Stomach (tissue), 4 donors: ENCODE results near the gene CLMP.

Experiments used
- EP300 ChIP-seq: sonication (generic); formaldehyde crosslinking; IDR thresholded peaks from one replicate; pipeline ENCODE4 v1.6.1; 2017; ENCODE audit warnings: antibody characterized with exemption
- POLR2A ChIP-seq, 4 donors: fragments of 450-650 bp; IDR thresholded peaks; one replicate each; pipeline ENCODE4 v1.6.1; 2016; ENCODE audit warnings: antibody characterized with exemption in 4 of 4, control low read depth in 2 of 4, mild to moderate bottlenecking in 1 of 4, moderate library complexity in 1 of 4
- POLR2AphosphoS5 ChIP-seq, 3 donors: sonication (generic); formaldehyde crosslinking; IDR thresholded peaks; one replicate each; pipeline ENCODE4 v1.6.1; 2016; ENCODE audit warnings: antibody characterized with exemption in 3 of 3
- TF ChIP-seq, protein P1 (sequence below), 7 experiments: fragments of 450-650 bp in 4 of 7; fragments of 200-600 bp in 3 of 7; sonication (generic) in 3 of 7; IDR thresholded peaks; one replicate each; pipeline ENCODE4 v1.5.1; 2016 to 2019; ENCODE audit warnings: antibody characterized with exemption in 7 of 7, control low read depth in 2 of 7, mild to moderate bottlenecking in 1 of 7

DNA sequence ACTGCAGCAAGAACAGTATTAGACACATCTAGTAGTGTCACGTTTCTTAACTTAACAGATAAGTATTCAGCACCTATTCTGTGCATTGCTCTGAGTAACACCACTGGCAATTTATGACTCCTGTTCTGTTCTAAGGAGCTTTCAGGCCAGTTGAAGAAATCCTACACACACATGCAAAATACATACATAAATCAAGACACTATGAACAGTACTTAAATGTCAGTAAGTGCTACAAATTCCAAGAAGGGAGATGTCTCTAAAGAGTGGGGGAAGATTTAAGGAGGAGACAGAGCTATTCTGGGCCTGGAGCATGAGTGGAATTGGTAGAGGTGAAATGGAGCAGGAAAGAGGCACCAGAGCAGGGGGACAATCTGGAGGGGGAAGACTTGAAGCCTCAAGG is 46.2 kb upstream of the CLMP start:
- TF ChIP-seq, protein P1, sequence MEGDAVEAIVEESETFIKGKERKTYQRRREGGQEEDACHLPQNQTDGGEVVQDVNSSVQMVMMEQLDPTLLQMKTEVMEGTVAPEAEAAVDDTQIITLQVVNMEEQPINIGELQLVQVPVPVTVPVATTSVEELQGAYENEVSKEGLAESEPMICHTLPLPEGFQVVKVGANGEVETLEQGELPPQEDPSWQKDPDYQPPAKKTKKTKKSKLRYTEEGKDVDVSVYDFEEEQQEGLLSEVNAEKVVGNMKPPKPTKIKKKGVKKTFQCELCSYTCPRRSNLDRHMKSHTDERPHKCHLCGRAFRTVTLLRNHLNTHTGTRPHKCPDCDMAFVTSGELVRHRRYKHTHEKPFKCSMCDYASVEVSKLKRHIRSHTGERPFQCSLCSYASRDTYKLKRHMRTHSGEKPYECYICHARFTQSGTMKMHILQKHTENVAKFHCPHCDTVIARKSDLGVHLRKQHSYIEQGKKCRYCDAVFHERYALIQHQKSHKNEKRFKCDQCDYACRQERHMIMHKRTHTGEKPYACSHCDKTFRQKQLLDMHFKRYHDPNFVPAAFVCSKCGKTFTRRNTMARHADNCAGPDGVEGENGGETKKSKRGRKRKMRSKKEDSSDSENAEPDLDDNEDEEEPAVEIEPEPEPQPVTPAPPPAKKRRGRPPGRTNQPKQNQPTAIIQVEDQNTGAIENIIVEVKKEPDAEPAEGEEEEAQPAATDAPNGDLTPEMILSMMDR (IDR thresholded peaks at IDR 0.05): no peak
- no peak for TF ChIP-seq POLR2AphosphoS5 (IDR thresholded peaks at IDR 0.05)
- no peak for TF ChIP-seq POLR2A (IDR thresholded peaks at IDR 0.05)
- no peak for TF ChIP-seq EP300
